Pons (tissue), 1 donor: Measurements from ENCODE around the gene SH3RF3.

ENCODE experiments used
- DNase-seq: peaks from one replicate; pipeline ENCODE4 v3.0.0-alpha.2; 2016; ENCODE audit warnings: low spot score

SH3RF3 gene

GRCh38 chr2:109243526-109244303, 114.7 kb downstream of the SH3RF3 start:
- DNase-seq: no peak

GRCh38 chr2:109244304-109244582, 115.2 kb downstream of the SH3RF3 start:
- no peak for DNase-seq

GRCh38 chr2:109244750-109245382, 115.9 kb downstream of the SH3RF3 start:
- no peak for DNase-seq

- no peak for DNase-seq
Measured at GRCh38 chr2:109246176-109246575, 117.2 kb downstream of the SH3RF3 start.

GRCh38 chr2:109246616-109247015, 117.6 kb downstream of the SH3RF3 start:
- DNase-seq: no peak

GRCh38 chr2:109247340-109247739, 118.3 kb downstream of the SH3RF3 start:
- DNase-seq: no peak

GRCh38 chr2:109247812-109248211, 118.8 kb downstream of the SH3RF3 start:
- DNase-seq: peak; percentile 42

- DNase-seq: no peak
Measured at GRCh38 chr2:109248590-109248989, 119.6 kb downstream of the SH3RF3 start.

- no peak for DNase-seq
Measured at GRCh38 chr2:109253217-109253616, 124.2 kb downstream of the SH3RF3 start.

GRCh38 chr2:109254174-109254904, 125.3 kb downstream of the SH3RF3 start:
- DNase-seq: peak; percentile 49

GRCh38 chr2:109255654-109256053, 126.6 kb downstream of the SH3RF3 start:
- peak; percentile 79 for DNase-seq

- DNase-seq: no peak
Measured at GRCh38 chr2:109256111-109256510, 127.1 kb downstream of the SH3RF3 start.

GRCh38 chr2:109256921-109257320, 127.9 kb downstream of the SH3RF3 start:
- no peak for DNase-seq

- DNase-seq: no peak
Measured at GRCh38 chr2:109257653-109258052, 128.6 kb downstream of the SH3RF3 start.

- no peak for DNase-seq
Measured at GRCh38 chr2:109258376-109258775, 129.4 kb downstream of the SH3RF3 start.

GRCh38 chr2:109258905-109259540, 130.0 kb downstream of the SH3RF3 start:
- no peak for DNase-seq

GRCh38 chr2:109259671-109260070, 130.7 kb downstream of the SH3RF3 start:
- DNase-seq: no peak

GRCh38 chr2:109260116-109260855, 131.3 kb downstream of the SH3RF3 start:
- DNase-seq: no peak

- DNase-seq: no peak
Measured at GRCh38 chr2:109260886-109261700, 132.1 kb downstream of the SH3RF3 start.

- no peak for DNase-seq
Measured at GRCh38 chr2:109261906-109262631, 133.1 kb downstream of the SH3RF3 start.
